K562 (cell line): Measurements from ENCODE around the gene DGKZ. TPM values are rescaled to one million over a fixed set of nuclear protein-coding genes. Genes with fewer than 3 reads are reported as not detected.

Experiments
- BDP1 ChIP-seq: IDR thresholded peaks from 3 replicates; pipeline ENCODE4 v1.6.1; 2011; ENCODE audit not compliant: insufficient read length, insufficient read depth
- C11orf30 ChIP-seq: fragments of 450-650 bp; IDR thresholded peaks from 2 replicates; pipeline ENCODE4 v1.6.1; 2016; ENCODE audit warnings: low read depth, mild to moderate bottlenecking
- GABPA ChIP-seq: fragments of 200-800 bp; sonication (Bioruptor generic); conservative IDR thresholded peaks from 2 replicates; pipeline ENCODE4 v1.6.1; 2016; ENCODE audit warnings: low read depth, missing genetic modification characterization, missing compliant biosample characterization
- MIER1 ChIP-seq: fragments of 450-650 bp; IDR thresholded peaks from 2 replicates; pipeline ENCODE4 v1.6.1; 2016; ENCODE audit warnings: antibody characterized with exemption, mild to moderate bottlenecking, low read depth
- MYC ChIP-seq, 2 experiments: fragments of 250-450 bp in 1 of 2; sonication (Bioruptor Pico) in 1 of 2; IDR thresholded peaks; 2 replicates each; pipeline versions ENCODE4 v1.5.1 to v1.6.1; 2012 to 2021; ENCODE audit warnings: low read depth in 2 of 2, borderline replicate concordance in 1 of 2, improper control_type of control experiment in 1 of 2, low read length in 1 of 2, mild to moderate bottlenecking in 1 of 2, moderate library complexity in 1 of 2
- POLR2B ChIP-seq: fragments of 450-650 bp; IDR thresholded peaks from 2 replicates; pipeline ENCODE4 v1.6.1; 2018; ENCODE audit warnings: low read depth; ENCODE audit not compliant: partially characterized antibody
- SOX6 ChIP-seq: fragments of 450-650 bp; IDR thresholded peaks from 2 replicates; pipeline ENCODE4 v1.6.1; 2014; ENCODE audit warnings: mild to moderate bottlenecking
- SP1 ChIP-seq: sonication (generic); formaldehyde crosslinking; IDR thresholded peaks from 2 replicates; pipeline ENCODE4 v1.8.1; 2022; ENCODE audit warnings: mild to moderate bottlenecking, missing genetic modification reagents
- TCF7L2 ChIP-seq: fragments of 150-350 bp; IDR thresholded peaks from 2 replicates; pipeline ENCODE4 v1.6.1; 2016; ENCODE audit warnings: low read depth, mild to moderate bottlenecking, low read length, moderate library complexity
- TEAD1 ChIP-seq, 2 experiments: fragments of 450-650 bp in 1 of 2; sonication (generic) in 1 of 2; formaldehyde crosslinking; IDR thresholded peaks; 2 replicates each; pipeline versions ENCODE4 v1.4.0 to v1.8.0; 2020 to 2022; ENCODE audit warnings: mild to moderate bottlenecking in 2 of 2, missing genetic modification reagents in 1 of 2
- TEAD4 ChIP-seq, 2 experiments: sonication (generic) in 1 of 2; formaldehyde crosslinking in 1 of 2; IDR thresholded peaks; 2 replicates each; pipeline versions ENCODE4 v1.6.1 to v1.8.0; 2012 to 2022; ENCODE audit warnings: borderline replicate concordance in 1 of 2, inconsistent platforms in 1 of 2, low read length in 1 of 2, mild to moderate bottlenecking in 1 of 2, missing genetic modification reagents in 1 of 2
- XRCC5 ChIP-seq: fragments of 200-400 bp; formaldehyde crosslinking; IDR thresholded peaks from 2 replicates; pipeline ENCODE4 v1.6.1; 2017; ENCODE audit warnings: low read depth, mild to moderate bottlenecking, low read length
- ZKSCAN1 ChIP-seq: fragments of 150-350 bp; IDR thresholded peaks from 2 replicates; pipeline ENCODE4 v1.6.1; 2016; ENCODE audit warnings: low read depth, low read length
- ZKSCAN8 ChIP-seq: fragments of 200-800 bp; sonication (Bioruptor generic); IDR thresholded peaks from 2 replicates; pipeline ENCODE4 v1.6.1; 2016; ENCODE audit warnings: missing genetic modification characterization, missing compliant biosample characterization
- ZNF143 ChIP-seq: sonication (generic); formaldehyde crosslinking; IDR thresholded peaks from 2 replicates; pipeline ENCODE4 v1.9.0; 2022; ENCODE audit warnings: mild to moderate bottlenecking, missing genetic modification reagents
- ZNF384 ChIP-seq: IDR thresholded peaks from 2 replicates; pipeline ENCODE4 v1.6.1; 2012; ENCODE audit warnings: low read depth, low read length, improper control_type of control experiment
- ZNF695 ChIP-seq: fragments of 450-650 bp; formaldehyde crosslinking; IDR thresholded peaks from 2 replicates; pipeline ENCODE4 v1.4.0; 2020; ENCODE audit warnings: mild to moderate bottlenecking, moderate library complexity
- polyA plus RNA-seq, 8 experiments: library from polyadenylated mRNA; depleted of rRNA in 4 of 8; stranded (reverse) in 5 of 8; unstranded in 3 of 8; fragments of >200 nt; fragmentation: Nextera tagmentation in 2 of 8; fragmentation: Illumina TruSeq in 1 of 8; extraction: Ambion mirVana in 2 of 8; extraction: Trizol in 1 of 8; gene quantifications; 2 replicates each; pipeline versions ENCODE4 v1.2.1 to v1.2.3, GENCODE V29; 2011 to 2014; ENCODE audit warnings: inconsistent platforms in 1 of 8, missing spikeins in 1 of 8
- total RNA-seq, 7 experiments: library from RNA; depleted of rRNA in 6 of 7; stranded (reverse); fragments of >200 nt in 6 of 7; fragmentation: Illumina TruSeq in 2 of 7; extraction: Trizol in 2 of 7; gene quantifications; 2 replicates each; pipeline versions ENCODE4 v1.2.1 to v1.2.3, GENCODE V29; 2011 to 2021; ENCODE audit warnings: low replicate concordance in 1 of 7
- TF ChIP-seq, protein P1 (sequence below): sonication (generic); formaldehyde crosslinking; IDR thresholded peaks from 2 replicates; pipeline ENCODE4 v1.8.1; 2022; ENCODE audit warnings: missing genetic modification reagents
- TF ChIP-seq, protein P2 (sequence below): sonication (generic); formaldehyde crosslinking; IDR thresholded peaks from 2 replicates; pipeline ENCODE4 v1.8.1; 2023; ENCODE audit warnings: mild to moderate bottlenecking, missing genetic modification reagents
- TF ChIP-seq, protein P3 (sequence below): fragments of 200-800 bp; sonication (Bioruptor generic); IDR thresholded peaks from 2 replicates; pipeline ENCODE4 v1.6.1; 2017; ENCODE audit warnings: missing genetic modification characterization, missing compliant biosample characterization
- TF ChIP-seq, protein P4 (sequence below): sonication (generic); formaldehyde crosslinking; IDR thresholded peaks from 2 replicates; pipeline ENCODE4 v1.8.0; 2022; ENCODE audit warnings: missing genetic modification reagents, mild to moderate bottlenecking, borderline replicate concordance

DGKZ gene
- total and polyA plus RNA-seq, 9 of the 15 experiments (the other 6 are each of a cell fraction or from before 2014, with no cell fraction given) = 0.51 to 100 (median 44.2) TPM

DNA sequence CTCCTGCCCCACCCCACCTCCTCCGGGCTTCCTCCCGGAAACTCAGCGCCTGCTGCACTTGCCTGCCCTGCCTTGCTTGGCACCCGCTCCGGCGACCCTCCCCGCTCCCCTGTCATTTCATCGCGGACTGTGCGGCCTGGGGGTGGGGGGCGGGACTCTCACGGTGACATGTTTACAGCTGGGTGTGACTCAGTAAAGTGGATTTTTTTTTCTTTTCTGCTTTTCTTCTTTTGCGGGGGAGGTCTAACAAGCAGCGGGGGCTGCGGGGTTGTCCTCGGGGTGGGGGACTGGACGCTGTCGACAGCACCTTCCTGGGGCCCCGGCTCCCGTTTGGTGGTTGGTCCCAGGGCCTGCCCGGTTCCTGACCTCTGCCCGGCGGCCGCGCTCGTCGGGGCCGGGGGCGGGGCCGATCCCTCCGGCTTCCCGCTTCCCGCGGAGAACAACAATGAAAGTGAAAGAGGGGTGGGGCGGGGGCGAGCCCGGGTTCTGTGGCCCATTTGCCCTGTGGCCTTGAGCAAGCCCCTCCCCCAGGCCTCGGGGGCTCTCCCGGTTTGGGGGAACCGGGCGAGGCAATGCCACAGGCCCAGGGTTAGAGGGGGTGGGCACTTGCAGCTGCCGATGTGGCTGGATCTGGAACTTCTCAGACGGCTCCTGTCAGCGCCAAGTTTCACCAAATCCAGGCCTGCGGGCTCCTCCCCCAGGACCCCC, 33.2 kb downstream of the DGKZ start (continued):
- TF ChIP-seq MIER1 (0 out of 2 replicates have a peak, but pooled peaks have one; percentile 11), ZKSCAN1 (0 out of 2 replicates have a peak, but pooled peaks have one; percentile 2), MYC (IDR thresholded peaks at IDR 0.05; ENCODE audit: low read depth, low read length) (no peak), MYC (CRISPR knock-in tag; IDR thresholded peaks at IDR 0.05; ENCODE audit: borderline replicate concordance, low read depth) (0 out of 2 replicates have a peak, but pooled peaks have one; percentile 39), TCF7L2 (no peak), BDP1 (no peak), ZKSCAN8 (CRISPR knock-in tag) (no peak), ZNF384 (peak; percentile 96), TEAD1 (CRISPR knock-in tag; IDR thresholded peaks at IDR 0.05) (no peak), XRCC5 (no peak), ZNF143 (CRISPR knock-in tag) (no peak), SOX6 (peak; percentile 75), GABPA (tag) (no peak), C11orf30 (no peak), POLR2B (no peak), ZNF695 (CRISPR knock-in tag) (no peak), TEAD4 (IDR thresholded peaks at IDR 0.05; ENCODE audit: low read length) (peak; percentile 43; the same call in 1 of the 2 replicates), TEAD4 (CRISPR knock-in tag; IDR thresholded peaks at IDR 0.05; ENCODE audit: borderline replicate concordance) (no peak), SP1 (CRISPR knock-in tag) (no peak; the same call in 1 of the 2 replicates)
- TF ChIP-seq, protein P1, sequence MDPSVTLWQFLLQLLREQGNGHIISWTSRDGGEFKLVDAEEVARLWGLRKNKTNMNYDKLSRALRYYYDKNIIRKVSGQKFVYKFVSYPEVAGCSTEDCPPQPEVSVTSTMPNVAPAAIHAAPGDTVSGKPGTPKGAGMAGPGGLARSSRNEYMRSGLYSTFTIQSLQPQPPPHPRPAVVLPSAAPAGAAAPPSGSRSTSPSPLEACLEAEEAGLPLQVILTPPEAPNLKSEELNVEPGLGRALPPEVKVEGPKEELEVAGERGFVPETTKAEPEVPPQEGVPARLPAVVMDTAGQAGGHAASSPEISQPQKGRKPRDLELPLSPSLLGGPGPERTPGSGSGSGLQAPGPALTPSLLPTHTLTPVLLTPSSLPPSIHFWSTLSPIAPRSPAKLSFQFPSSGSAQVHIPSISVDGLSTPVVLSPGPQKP (CRISPR knock-in tag) = no peak
- TF ChIP-seq, protein P2, sequence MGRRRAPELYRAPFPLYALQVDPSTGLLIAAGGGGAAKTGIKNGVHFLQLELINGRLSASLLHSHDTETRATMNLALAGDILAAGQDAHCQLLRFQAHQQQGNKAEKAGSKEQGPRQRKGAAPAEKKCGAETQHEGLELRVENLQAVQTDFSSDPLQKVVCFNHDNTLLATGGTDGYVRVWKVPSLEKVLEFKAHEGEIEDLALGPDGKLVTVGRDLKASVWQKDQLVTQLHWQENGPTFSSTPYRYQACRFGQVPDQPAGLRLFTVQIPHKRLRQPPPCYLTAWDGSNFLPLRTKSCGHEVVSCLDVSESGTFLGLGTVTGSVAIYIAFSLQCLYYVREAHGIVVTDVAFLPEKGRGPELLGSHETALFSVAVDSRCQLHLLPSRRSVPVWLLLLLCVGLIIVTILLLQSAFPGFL (CRISPR knock-in tag) = no peak
- TF ChIP-seq, protein P3, sequence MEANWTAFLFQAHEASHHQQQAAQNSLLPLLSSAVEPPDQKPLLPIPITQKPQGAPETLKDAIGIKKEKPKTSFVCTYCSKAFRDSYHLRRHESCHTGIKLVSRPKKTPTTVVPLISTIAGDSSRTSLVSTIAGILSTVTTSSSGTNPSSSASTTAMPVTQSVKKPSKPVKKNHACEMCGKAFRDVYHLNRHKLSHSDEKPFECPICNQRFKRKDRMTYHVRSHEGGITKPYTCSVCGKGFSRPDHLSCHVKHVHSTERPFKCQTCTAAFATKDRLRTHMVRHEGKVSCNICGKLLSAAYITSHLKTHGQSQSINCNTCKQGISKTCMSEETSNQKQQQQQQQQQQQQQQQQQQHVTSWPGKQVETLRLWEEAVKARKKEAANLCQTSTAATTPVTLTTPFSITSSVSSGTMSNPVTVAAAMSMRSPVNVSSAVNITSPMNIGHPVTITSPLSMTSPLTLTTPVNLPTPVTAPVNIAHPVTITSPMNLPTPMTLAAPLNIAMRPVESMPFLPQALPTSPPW (CRISPR knock-in tag) = peak; percentile 92
- TF ChIP-seq, protein P4, sequence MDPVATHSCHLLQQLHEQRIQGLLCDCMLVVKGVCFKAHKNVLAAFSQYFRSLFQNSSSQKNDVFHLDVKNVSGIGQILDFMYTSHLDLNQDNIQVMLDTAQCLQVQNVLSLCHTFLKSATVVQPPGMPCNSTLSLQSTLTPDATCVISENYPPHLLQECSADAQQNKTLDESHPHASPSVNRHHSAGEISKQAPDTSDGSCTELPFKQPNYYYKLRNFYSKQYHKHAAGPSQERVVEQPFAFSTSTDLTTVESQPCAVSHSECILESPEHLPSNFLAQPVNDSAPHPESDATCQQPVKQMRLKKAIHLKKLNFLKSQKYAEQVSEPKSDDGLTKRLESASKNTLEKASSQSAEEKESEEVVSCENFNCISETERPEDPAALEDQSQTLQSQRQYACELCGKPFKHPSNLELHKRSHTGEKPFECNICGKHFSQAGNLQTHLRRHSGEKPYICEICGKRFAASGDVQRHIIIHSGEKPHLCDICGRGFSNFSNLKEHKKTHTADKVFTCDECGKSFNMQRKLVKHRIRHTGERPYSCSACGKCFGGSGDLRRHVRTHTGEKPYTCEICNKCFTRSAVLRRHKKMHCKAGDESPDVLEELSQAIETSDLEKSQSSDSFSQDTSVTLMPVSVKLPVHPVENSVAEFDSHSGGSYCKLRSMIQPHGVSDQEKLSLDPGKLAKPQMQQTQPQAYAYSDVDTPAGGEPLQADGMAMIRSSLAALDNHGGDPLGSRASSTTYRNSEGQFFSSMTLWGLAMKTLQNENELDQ (CRISPR knock-in tag) = no peak
